Posterior vena cava (tissue), 2 donors: ENCODE results near the gene DLGAP1. TPM values are rescaled to one million over a fixed set of nuclear protein-coding genes. Genes with fewer than 3 reads are reported as not detected.
"Not testable (repeated sequence)": the region's sequence is repeated elsewhere in the genome, so short reads cannot be mapped to it uniquely, and the experiment has no call there.

Experiments used
- DNase-seq: peaks from one replicate; pipeline ENCODE4 v3.0.0-alpha.2; 2020; ENCODE audit warnings: low spot score
- intact Hi-C, 2 donors: fragments of 100-400 bp; cut with DNase I; formaldehyde crosslinking; loops; one replicate each; pipeline versions ENCODE4 v1.14.1 to v1.14.2; 2022 to 2023
- total RNA-seq, 2 donors: library from RNA; stranded (reverse); fragmentation: NEBNext Ultra II Directional; extraction: Animal tissue kit (Norgen Biotek cat#: 25700); gene quantifications; one replicate each; pipeline ENCODE4 v1.2.1, GENCODE V29; 2021
- donor health status: DM: yes; HTN: yes; CAD: no.
- donor health status: DM: yes; HTN: yes; CAD: no.

The DLGAP1 gene
- total RNA-seq, 2 donors from 2014 or later = 0.05 to 0.32 TPM

DNA sequence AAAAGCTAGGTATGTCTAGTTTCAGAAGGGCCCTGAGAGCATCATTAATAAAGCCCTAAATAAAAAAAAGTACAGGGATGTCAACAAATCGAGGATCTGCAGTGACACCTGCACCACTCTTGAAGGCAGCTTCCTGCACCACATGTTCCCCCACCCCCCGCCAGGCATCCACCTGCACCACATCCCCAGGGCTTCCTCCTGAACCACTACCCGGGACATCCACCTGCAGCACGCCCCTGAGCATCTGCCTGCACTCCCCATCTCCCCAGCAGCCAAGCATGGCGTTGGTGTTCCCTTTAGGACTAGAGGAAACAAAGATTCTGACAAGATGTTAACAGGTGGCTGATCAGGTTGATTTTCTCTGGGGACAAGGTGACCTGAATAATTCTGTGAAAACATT, 55.2 kb downstream of the DLGAP1 start:
- no peak for DNase-seq
- intact Hi-C loops = no loop called here

DNA sequence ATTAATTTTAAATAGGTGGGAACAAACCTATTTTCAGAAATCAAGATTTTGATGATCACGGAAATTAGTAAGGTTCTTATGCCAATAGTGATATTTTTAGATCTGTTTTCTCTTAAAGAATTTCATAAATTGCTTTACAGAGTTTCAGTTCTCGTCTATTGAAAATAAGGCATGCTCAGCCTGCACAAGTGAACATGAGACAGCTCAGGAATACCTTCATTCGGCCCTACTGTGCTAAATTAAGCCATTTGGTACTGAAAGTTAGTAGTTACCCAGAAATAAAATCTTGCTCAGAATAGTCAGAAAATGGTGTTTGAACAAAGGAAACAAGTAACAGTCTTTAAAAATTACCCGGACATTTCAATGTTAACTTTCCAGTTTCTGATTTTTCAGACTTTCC, 60.4 kb downstream of the DLGAP1 start:
- intact Hi-C loops = no loop called here
- DNase-seq = no peak

DNA sequence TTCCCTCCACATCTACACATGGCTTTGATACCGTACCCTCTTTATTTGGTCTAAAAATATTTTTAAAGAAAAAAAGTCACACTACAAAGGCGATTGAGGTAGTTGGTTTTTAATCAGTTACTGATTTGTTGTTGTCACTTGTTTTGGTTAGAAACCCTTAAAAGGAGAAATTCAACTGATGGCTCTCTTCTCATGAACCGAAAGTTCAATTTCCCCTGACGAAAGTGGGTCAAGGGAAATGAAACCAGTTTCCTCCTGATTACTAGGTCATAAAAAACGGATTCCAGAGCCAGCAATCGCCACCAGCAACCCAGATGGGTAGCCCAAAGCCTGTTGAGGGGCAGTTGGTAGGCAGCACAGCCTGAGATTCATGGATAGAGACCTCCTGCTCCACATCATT, 63.2 kb downstream of the DLGAP1 start:
- no peak for DNase-seq
- intact Hi-C loops = no loop called here

DNA sequence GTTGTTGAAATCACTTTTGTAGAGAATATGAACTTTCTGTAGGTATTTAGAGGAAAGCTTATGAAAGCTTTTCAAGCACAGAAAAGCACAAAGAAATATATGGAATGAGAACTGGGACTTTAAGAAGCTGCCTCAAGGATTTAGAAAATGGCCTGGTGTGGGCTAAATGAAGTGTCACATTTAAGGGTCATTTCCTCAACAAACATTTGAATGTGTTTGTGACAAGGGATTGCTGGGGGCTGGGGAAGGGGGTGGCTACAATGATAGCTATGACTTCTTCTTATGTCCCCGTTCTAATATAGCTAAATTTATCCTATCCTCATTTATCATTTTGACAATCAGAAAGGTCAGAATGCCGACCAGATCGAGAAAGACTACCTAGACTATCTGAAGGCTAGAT, 69.2 kb downstream of the DLGAP1 start:
- DNase-seq = no peak
- intact Hi-C loops = no loop called here

DNA sequence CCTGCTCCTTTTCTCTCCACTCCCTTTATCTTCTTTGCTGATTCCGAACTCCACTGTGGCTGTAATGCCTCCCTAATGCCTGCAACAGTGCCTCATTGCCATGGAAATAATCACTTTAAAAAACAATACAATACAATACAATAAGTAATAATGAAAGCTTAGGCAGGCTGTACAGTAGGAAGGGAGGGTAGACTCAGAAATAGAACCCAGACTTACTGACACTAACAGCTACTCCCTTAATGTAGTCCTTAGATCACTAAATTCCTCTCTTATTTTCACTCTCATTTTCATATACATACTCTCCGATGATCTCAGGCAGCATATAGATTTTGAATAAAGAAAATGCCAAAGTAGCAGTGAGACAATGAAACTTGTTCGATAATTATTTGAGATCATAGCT, 70.2 kb downstream of the DLGAP1 start:
- intact Hi-C loops = no loop called here
- no peak for DNase-seq

DNA sequence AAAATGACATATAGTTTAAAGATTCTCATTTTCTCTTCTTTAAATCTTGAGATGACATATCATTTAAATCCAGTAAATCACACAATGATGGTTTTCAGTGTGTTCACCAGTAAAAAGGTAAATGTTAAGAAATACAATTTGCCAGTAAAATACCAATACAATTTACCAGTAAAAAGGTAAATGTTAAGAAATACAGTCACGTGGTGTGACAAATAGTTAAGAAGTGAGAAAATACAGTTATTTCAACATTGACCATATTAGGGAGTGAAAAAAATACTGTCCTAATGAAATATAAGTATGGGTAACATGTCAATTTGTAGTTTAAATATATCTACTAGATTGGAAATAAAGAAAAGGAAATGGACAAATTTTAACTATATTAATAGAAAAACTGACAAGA, 80.5 kb downstream of the DLGAP1 start:
- DNase-seq = no peak
- intact Hi-C loops = no loop called here

DNA sequence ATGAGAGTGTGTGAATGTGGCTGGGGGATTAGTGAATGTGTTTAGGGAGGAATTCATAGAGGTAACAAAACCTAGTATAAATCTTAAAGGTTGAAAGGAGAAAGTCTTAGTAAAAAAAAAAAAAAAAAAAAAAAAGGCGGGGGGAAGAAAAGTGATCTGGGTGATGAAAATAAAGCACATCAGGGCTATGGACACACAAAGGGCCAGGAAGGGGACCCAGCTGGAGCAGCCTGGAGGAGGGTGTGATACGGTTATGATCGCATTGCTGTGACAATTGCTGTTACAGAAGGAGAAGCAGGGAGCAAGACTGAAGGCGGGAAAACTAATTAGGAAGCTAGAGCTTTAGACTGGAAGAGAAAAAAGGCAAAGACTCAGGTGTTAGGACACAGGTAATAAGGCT, 85.4 kb downstream of the DLGAP1 start:
- intact Hi-C loops = no loop called here
- DNase-seq = no peak

DNA sequence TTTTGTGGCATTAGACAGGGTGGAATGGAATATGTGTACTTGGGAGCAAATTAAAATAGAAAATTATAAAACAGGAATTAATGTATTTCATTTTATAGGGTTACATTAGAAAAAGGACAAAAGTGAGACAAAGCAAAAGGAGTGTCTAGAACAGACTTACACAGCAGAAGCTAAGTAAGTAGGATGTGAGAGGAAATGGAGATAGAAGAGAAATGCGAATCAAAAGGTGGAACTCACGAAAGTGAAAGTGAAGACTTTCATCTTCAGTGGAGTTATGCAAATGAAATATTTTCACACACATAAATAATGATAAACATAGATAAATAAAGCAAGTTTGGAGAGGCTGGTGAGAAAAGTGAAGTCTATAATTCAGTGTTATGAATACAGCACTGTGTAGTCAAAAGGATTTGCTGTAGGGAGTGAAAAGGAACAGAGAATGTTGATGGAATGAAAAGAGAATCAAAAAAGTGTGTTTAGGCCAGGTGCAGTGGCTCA, 94.8 kb downstream of the DLGAP1 start:
- no peak for DNase-seq
- intact Hi-C loops = no loop called here

DNA sequence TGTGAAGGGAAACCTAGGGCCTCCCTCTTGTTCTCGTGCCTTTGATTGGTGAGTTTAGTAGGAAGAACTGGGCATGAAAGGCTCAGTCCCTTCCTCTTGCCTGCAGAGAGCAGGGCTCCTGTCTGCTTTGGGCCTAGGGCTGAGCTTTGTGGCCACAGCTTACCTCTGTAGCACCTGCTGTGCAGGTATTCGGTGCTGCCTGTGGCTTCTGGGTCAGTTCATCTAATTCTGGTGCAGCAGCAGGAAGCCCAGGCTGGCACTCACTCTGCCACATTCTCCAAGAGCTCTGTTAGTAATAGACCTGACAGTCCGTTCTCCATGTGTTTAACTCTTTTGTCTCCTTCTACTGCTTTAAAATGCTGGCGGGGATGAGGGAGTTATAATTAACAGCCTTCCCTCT, 96.5 kb downstream of the DLGAP1 start:
- no peak for DNase-seq
- intact Hi-C loops = no loop called here

DNA sequence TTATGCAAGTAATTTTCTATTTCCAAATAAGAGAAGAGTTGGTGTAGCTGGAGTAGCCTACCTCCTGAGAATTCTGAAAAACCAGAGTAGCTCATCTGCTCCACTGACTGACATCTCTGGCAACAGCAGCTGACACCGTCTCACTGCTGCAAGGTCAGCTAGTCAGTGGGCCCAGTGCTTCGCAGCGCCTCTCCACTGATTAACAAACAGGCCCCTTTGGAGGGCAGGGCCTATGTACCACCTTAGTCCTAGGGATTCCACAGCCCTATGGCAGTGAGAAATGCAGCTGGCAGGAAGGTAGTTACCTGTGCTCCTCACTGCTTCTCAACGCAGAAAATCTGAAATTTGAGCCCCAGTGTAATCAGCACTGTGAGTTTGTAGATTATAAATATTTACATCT, 97.5 kb downstream of the DLGAP1 start:
- intact Hi-C loops = no loop called here
- no peak for DNase-seq

DNA sequence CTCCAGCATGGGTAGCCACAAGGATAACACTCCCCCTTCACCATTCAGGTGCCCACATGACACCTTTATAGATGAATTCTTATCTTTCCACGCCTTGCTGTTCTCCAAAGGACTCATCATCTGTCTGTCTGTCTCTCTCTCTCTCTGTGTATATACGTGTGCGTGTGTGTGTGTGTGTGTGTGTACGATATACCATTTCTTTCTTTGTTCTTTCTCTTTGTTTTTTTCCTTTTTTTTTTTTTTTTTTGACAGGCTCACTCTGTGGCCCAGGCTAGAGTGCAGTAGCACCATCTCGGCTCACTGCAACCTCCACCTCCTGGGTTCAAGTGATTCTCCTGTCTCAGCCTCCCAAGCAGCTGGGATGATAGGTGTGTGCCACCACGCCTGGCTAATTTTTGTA, 98.2 kb downstream of the DLGAP1 start:
- no peak for DNase-seq
- intact Hi-C loops = no loop called here

DNA sequence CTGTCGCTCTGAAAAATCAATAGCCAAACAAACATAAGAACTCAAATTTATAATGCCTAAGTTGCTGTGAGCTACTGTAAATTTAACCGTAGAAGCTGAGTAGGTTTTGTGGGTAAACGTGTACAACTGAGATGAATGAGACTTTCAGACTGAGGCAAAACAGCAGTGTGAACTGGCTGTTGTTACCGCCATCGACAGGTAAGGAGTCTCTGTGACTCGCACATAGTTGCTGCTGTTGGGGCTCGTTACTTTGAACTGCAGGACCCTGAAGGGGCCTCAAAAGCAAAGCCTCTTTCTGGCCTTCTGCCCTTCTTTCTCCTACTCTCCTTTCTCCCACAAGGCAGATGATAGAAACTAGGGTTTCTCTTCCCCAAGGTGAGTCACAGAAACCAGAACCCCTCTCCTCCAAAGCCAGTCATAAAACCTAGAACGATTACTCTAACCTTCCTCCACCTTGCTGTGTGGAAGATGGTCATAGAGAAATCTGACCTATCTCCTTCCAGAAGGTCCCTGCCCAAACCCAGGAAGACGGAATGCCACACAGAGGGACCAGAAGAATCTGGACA, 101.2 kb downstream of the DLGAP1 start:
- DNase-seq = no peak
- intact Hi-C loops = no loop called here

DNA sequence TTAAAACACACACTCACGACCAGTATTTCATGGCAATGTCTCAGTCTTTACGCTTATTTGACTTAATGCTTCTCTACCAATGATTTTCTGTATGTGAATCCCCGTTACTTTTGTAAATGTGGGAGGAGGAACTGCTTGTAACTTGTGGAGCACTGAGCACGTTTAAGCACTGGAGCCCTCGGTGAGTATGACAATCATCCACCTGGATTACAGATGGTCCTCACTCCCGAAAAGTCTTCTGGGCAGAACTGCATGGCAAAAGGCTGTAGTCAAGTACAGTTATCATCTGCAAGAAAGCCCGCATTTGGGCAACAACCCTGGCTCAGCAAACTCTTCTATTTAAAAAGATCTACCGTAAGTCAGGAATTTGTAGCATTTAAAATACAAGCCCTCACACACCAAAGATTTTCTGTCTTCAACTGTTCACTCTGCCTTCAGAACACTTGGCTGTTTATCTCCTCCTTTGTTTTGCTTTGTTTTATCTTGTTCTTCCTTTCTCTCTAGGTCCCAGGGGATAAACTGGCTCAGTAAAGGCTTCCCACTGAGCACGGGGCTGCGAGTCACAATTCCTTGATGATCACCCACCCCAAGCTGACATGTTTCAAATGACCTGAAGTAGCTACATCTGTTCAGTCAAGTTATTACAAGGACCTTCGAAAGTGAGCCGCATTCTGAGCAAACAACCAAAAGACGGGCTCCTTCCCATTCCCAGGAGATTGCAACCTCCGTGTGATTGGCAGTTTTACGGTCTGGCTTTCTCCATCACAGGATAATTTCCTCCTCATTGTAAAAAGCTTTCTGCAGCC, 102.2 kb downstream of the DLGAP1 start:
- no peak for DNase-seq
- intact Hi-C loops = no loop called here

DNA sequence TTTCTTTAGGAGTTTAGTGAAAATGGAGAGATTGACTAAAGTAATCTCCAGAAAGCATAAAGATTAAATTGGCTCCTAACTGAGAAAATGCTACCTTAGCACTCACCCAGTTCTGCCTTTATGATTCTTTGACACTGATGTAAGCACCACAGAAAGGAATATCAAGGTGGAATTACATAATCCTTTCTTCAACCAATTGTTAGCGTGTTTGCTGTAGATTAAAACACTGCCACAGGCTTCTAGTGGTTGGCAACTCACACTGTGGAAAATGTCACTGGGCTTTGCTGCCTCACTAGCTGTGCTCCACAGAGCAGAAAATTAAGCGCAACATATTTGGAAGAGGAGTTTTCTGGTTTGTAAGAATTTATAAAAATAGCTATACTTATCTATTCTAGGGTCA, 104.1 kb downstream of the DLGAP1 start:
- DNase-seq = no peak

DNA sequence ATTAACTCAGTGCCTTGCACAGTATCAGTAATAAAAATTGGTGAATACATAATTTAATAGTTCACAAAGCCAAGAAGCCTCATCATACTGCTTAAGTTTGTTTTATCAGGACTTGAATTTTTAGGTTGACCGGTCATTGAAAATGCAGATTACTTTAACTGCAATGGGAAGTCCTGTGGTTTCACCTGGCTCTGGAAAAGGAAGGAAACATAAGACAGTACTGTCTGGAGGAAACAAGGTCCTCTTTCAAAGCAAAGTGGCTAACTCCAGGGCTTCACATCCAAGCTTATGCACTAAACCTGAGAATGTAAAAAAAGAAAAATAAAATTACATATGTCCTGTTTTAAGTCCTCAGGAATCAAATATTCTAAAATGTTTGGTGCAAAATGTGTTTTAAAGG, 119.7 kb downstream of the DLGAP1 start:
- intact Hi-C loops = no loop called here
- DNase-seq = no peak

More for the DNA sequence above, 104.1 kb downstream of the DLGAP1 start:
- intact Hi-C loops = no loop called here

DNA sequence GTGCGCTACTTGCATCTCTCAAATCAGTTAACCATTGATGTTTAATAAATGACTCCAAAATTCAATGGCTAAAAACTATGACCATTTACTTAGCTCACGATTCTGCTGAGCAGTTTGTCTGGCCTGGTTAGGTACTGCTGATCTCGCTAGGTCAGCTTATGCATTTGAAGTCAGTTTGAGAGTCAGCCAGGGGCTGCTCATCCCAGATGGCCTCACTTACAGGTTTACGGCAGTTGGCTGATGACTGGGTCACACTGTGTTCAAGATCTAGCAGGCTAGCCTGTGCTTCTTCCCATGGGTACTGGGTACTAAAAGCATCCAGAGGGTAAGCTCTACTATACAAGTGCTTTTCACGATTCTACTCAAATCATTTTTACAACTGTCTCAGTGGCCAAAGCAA, 122.1 kb downstream of the DLGAP1 start:
- intact Hi-C loops = no loop called here
- DNase-seq = no peak

DNA sequence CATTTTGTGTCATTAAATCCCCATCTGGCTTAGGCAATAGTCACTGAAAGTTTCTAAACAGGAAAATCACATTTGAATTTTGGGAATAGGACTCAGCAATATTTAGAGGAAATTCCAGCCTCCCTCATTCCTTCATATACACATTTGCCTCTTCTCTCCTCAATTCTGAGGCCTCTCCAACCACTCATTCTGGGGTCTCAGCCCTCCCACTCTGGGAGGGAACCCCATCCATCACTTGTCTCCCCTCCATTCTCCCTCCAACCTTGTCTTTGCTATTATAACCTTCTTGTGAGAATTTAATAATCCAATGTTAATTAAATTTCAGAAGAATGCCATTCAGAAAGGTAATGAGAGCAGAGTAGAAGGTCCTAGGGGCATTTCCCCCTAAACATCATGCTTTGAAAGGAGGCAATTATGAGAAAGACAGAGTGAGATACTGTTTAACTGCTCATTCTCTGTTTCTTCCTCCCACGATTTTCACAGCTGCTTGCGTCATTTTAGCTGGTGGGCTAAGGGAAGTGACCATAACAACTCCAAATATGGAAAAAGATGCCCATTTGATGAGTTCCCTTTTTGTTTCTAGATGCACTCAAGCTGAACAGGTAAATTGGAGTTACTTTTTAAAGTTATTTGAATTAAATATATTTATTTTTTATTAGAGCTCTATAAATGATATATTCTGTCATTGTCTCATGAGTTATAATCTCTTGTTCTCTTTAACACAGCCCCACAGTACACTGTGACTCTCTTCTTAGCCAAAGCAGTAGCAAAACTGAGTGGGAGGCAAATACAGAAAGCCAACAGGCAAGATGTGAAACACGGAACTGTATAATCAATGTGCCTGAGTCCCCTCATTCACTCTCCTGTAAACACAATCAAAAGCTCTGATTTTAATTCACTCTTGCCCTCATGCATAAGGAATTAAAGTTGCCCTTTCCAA, 135.1 kb downstream of the DLGAP1 start:
- no peak for DNase-seq
- intact Hi-C loops = no loop called here

DNA sequence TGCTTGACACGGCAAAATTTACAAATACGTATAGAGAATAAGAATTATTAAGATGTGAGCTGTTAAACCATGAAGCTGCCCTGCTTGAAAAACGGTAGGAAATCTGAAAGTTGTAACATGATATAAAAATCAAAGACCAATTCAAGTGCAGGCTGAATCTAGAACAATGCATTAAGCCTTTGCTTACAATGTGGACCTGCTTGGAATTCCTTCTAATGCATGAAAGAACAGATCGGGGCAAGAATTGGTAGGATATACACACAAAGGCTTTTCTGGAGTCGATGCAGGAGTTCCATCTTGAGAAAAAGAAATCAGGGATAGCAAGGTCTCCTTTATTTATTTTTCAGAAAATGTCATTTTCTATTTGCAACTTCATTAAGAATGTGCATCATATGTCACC, 136.8 kb downstream of the DLGAP1 start:
- intact Hi-C loops = no loop called here
- no peak for DNase-seq

DNA sequence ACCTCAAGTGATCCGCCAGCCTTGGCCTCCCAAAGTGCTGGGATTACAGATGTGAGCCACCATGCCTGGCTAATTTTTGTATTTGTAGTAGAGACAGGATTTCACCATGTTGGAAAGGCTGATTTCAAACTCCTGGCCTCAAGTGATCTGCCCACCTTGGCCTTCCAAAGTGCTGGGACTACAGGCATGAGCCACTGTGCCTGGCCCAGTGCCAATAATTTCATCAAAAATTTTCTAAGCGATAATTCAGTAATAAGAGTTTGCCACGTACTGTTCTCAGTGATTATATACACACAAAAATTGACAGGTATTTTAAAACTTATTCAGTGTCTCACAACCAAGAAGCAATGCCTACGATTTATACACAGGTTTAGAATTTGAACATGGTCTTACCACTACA, 143.2 kb downstream of the DLGAP1 start:
- intact Hi-C loops, DNase-seq: not testable (repeated sequence)

DNA sequence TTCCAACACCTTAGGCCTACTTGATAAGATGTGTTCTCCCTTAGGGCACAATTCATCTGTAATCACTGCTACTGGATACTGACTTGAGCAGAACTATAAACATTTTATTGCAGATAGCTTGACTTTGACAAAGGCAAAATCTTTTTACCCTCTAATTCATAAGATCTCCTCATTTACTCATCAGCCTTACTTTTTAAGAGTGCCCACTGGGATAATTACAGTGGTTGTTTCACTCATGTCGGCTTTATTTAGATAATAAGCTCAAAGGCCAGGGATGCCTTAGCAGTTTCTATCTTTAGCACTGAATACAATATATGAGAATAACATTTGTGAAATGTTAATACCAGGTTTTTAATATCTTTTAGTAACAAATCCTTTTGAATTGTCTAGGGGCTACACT, 144.0 kb downstream of the DLGAP1 start:
- intact Hi-C loops = no loop called here
- DNase-seq = no peak
